HG02571 (cell line): ENCODE results near the gene USP15.
A peak's percentile ranks its signal among the peaks of the same experiment; 100 is the strongest.

Source experiments
- ATAC-seq: cut with Tn5 transposase; IDR thresholded peaks from one replicate; pipeline ENCODE4 v1.9.1; 2021; ENCODE audit warnings: mild to moderate bottlenecking, moderate library complexity; ENCODE audit not compliant: unreplicated experiment

The USP15 gene

GRCh38 chr12:62259993-62260732, at the start of gene USP15:
Gene USP15, plus strand, starts transcription at chr12:62260404. Its CDS starts 11 bp downstream, at chr12:62260415.
- peak; percentile 78 for ATAC-seq

DNA sequence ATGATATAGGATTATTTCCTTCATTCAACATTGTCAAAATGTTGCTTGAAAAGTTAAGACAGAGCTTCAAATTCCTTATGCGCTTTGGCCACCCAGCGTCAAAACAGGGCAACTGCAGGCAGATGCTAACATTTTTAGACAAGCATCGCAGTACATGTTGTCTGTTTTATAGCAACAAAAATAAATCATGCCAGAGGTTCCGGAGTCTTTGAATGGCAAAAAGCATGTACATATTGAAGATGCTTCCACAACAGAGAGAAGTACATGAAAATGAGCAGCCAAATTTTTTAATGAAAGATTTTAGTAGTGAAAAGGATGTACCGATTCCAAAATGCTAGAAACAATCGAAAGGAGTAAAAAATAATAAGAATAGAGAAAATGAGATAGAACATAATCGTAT, 49.8 kb upstream of the USP15 start:
- ATAC-seq: no peak

DNA sequence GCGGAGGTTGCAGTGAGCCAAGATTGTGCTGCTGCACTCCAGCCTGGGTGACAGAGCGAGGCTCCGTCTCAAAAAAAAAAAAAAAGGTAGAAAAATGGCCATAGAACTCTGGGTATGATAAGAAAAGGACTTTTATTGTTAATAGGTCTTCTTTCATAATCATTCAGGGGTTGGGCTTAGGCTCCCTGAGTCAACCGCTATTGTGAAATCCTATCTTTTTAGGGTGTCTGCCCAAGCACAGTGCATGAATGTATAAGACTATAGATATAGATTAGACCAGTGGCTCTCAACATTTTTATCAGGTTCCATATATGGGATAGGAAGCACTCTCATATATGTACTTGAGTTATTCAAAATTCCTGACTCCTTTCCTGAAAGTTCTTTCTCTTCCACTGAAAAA, 48.7 kb upstream of the USP15 start:
- ATAC-seq: no peak

GRCh38 chr12:62214846-62215245, 45.4 kb upstream of the USP15 start:
- no peak for ATAC-seq

DNA sequence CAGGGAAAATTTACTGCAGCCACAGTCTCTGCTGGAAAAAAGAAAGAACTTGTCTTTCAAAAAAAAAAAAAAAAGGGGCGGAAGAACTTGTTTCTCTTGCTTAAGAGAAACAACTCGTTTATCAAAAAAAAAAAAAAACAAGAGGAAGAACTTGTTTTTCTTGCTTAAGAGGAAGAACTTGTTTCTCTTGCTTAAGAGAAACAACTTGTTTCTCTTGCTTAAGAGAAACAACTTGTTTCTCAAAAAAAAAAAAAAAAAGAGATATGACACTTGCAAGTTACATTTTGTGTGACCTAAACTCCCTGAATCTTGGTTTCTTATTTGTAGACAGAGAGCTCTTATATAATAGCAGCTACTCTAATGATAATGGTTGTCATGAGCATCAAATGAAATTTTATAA, 44.7 kb upstream of the USP15 start:
- ATAC-seq: no peak

GRCh38 chr12:62217466-62218194, 42.6 kb upstream of the USP15 start:
- no peak for ATAC-seq

- ATAC-seq: no peak
Observed at GRCh38 chr12:62221107-62221506, 39.1 kb upstream of the USP15 start.

GRCh38 chr12:62224601-62225000, 35.6 kb upstream of the USP15 start:
- ATAC-seq: no peak

DNA sequence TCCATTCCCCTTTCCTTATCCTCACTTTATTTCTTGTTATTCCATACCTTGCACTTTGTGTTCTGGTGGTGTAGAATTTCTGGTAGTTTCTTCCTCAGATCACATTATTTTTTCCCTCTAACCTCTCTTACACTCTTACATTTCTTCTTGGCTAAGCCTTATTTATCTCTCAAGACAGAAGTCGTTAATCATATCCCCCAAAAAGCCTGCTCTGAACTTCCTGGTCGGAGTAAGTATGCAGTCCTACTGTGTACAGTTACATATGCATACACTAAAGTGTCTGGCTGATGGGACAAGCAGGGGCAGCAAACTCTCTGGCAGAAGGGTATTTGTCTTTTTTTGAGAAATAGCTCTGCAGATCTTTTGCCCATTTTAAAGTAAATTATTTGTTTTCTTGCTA, 33.1 kb upstream of the USP15 start:
- no peak for ATAC-seq

DNA sequence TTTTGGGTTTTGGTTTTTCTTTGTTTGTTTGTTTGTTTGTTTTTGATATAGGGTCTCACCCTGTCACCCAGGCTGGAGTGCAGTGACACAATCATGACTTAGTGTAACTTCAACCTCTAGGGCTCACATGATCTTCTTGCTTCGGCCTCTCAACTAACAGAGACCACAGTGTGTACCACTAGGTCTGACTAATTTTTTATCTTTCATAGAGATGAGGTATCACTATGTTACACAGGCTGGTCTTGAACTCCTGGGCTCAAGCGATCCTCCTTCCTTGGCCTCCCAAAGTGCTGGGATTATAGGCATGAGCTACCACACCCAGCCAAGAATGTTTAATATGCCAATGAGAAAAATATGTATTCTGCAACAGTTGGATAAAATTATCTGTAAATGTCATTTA, 29.6 kb upstream of the USP15 start:
- no peak for ATAC-seq

DNA sequence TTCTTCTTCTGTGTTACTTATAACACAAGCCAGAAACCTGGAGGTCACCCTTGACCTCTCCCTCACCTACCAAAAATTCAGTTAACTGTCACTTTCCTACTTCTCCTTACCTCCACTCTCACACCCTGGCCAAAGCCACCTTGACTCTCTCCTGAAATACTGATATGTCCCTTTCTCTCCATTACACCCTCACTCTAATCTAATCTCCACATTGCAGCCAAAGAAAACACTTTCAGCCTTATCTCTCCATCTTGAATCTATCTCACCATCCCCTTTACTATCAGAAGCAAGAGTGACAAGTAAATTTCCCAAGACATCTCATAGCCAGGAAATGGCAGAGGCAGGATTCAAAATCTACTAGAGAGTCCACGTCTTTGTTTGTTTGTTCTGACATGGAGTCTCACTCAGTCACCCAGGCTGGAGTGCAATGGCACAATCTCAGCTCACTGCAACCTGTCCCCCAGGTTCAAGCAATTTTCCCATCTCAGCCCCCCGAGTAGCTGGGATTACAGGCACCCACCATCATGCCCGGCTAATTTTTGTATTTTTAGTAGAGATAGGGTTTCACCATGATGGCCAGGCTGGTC, 28.0 kb upstream of the USP15 start:
- no peak for ATAC-seq

DNA sequence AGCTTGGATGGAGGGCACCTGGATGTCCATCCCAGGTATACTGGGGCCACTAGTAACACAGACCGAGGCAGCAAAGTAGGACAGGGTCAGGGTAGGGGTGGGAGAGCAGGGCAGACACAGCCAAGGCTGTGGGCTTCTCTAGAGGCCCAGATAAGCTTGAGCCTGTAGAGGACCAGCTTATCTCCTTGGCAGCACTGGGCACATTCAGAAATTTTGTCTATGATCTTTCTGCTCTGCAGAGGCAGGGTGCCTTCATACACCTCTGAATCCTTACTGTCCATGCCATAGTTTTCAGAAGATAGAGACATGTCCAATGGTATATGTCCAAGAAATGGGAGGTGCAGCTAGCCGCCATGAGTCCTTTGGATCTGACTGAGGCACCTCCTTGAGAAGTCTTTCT, 26.4 kb upstream of the USP15 start:
- ATAC-seq: no peak

- no peak for ATAC-seq
Observed at GRCh38 chr12:62239571-62239970, 20.6 kb upstream of the USP15 start.

DNA sequence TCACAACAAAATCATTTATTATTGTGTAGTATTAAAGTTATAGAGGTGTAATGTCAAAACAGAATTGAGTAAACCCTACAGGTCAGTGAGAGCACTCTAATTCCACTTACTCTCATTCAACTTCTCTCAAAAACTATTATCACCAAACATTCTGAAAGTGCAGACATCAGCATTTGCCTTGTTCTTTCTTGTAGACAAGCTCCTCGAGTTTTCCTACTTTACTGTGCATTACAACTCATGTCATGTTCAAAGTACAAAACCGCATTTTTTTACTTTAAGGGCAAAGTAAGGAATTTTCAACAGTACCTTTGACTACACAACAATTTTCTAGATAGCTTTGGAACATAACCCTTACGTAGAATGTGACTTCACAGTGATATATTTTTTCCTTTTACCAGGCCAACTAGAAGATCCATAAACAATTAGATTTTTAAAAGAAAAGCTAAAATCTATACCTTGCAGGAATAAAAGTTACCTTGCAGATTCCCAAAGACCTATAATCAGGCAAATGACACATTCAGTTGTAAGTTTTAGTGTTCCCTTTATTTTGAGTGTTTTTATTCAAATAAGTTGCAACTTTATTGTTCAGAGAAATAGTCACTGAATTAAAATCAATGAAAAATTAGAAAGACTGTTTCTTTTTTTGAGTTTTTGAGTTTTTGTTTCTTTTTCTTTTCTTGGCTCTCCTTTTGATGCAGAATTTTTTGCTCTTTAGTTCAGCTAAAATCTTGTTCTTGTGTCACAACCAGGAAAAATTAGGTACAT, 12.7 kb upstream of the USP15 start:
- ATAC-seq: no peak

DNA sequence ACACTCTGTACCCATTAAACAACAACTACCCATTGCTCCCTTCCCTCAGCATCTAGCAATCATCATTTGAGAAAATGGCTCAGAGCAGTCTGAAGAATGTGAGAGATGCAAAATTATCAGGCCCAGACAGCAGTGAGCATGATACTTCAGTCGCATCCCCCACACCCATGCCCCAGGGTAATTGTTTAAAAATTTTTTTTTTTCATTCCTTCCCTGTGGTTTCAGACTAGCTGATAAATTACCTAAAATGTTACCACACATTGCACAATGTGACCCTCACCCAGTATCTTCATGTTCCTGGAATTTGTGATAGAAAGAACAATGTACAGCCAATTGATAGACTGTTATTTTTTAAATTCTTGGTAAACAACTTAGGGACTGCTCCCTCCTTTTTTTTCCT, 11.3 kb upstream of the USP15 start:
- ATAC-seq: no peak

GRCh38 chr12:62249419-62249818, 10.8 kb upstream of the USP15 start:
- no peak for ATAC-seq

GRCh38 chr12:62250671-62251608, 9.3 kb upstream of the USP15 start:
- ATAC-seq: peak; percentile 96

DNA sequence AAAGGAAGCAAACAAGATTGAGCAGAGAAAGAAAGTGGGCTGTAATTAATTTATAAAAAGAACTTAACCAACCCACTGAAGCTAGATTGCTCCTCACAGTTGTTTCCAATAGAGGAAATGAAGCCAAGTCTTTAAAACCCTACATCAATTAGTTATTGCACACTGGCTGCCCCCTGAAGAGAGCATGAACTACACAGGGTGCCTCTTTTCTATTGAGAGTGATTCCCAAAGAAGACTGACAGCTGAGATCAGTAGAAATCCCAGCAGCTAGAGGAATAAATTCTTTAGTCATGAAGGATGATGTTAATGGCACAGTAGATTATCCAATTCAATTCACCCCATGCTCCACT, 8.6 kb upstream of the USP15 start:
- ATAC-seq: peak; percentile 26

DNA sequence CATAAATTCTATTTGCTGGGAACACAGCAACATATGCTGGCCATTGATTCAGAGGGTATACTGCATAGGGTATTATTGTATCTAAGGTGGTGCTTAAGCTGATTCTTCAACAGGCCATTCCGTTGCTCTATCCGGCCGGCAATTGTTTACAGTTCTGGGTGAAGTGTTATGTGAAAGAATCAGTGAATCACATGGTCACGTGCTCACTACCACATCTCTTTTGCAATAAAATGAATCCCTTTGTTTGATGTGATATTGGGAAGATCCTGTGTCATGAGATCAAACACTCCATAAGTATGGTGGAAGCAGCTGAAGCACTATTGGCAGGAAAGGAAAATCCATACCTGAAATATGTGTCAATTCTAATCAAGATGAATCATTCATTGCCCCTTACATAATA, 7.6 kb upstream of the USP15 start:
- ATAC-seq: no peak

DNA sequence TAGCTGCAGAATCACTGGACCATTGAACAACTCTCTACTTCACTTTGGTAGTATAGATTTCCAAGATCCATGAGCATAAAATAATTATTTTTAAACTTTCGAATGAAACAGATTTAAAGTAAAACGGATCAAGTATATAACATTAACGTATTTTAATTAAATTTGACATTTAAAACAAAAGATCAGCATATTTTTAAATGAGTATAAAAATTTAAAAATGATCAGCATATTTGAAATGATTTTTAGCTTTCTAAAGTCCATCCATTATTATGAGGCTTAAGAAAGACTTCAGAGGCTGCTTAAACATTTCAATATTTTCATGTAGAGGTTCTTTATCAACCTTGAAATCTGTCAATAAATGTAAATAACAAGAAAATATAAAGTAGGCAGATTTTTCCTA, 5.2 kb upstream of the USP15 start:
- ATAC-seq: no peak
